Thyroid gland (tissue), 4 donors: ENCODE data around the gene LEP.

Source experiments
- POLR2A ChIP-seq, 2 donors: fragments of 450-650 bp; IDR thresholded peaks; one replicate each; pipeline ENCODE4 v1.6.1; 2017; ENCODE audit warnings: antibody characterized with exemption in 2 of 2, mild to moderate bottlenecking in 2 of 2, moderate library complexity in 1 of 2
- TF ChIP-seq, protein P1 (sequence below), 6 experiments: fragments of 200-600 bp in 3 of 6; fragments of 450-650 bp in 3 of 6; sonication (generic) in 3 of 6; IDR thresholded peaks; one replicate each; pipeline ENCODE4 v1.5.1; 2016 to 2019; ENCODE audit warnings: antibody characterized with exemption in 6 of 6, mild to moderate bottlenecking in 2 of 6, inconsistent platforms in 1 of 6, moderate library complexity in 1 of 6

DNA sequence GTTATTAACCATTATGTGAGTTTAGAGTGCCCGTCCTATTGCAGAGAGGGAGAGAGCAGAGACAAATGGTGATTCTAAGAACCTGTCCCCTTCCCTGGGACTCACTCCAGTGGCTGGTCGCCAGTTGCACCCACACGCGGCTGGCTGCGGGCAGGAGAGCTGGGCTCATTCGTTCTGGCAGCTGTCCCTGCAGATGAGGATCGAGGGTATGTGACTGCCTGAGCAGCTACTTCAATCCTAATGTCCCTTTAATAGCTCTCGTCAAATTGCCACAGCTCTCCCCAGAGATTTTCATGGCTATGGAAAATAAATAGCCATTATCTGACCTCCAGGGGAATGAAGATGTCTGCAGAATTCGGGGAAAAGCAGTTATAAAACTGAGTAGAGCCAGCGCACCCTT is 61.1 kb downstream of the LEP start:
- TF ChIP-seq, protein P1, sequence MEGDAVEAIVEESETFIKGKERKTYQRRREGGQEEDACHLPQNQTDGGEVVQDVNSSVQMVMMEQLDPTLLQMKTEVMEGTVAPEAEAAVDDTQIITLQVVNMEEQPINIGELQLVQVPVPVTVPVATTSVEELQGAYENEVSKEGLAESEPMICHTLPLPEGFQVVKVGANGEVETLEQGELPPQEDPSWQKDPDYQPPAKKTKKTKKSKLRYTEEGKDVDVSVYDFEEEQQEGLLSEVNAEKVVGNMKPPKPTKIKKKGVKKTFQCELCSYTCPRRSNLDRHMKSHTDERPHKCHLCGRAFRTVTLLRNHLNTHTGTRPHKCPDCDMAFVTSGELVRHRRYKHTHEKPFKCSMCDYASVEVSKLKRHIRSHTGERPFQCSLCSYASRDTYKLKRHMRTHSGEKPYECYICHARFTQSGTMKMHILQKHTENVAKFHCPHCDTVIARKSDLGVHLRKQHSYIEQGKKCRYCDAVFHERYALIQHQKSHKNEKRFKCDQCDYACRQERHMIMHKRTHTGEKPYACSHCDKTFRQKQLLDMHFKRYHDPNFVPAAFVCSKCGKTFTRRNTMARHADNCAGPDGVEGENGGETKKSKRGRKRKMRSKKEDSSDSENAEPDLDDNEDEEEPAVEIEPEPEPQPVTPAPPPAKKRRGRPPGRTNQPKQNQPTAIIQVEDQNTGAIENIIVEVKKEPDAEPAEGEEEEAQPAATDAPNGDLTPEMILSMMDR (IDR thresholded peaks at IDR 0.05): no peak
- no peak for TF ChIP-seq POLR2A (IDR thresholded peaks at IDR 0.05)
